NCI-H748 treated with DMSO at 0.1 percent for 48 hours (cell line): ENCODE data around the gene SS18.

ENCODE experiments used
- DNase-seq: peaks from one replicate; lab custom pipeline; 2025; lab: John Stamatoyannopoulos, UW

Gene SS18

DNA sequence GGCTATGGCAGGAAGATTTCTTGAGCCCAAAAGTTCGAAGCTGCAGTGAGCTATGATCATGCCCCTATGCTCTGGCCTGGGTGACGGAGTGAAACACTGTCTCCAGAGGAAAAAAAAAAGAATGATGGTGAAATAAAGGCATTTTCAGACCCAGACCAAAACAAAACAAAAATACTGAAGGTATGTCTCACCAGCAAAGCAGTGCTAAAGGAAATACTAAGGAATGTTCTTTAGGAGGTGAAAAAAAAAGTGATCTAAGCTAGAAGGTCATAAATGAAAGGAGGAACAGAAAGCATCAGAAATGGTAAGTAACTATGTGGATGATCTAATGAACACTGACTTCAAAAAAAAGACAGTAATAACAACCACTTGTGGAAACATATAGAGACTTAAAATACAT, 18.7 kb downstream of the SS18 start:
- DNase-seq, result no peak

DNA sequence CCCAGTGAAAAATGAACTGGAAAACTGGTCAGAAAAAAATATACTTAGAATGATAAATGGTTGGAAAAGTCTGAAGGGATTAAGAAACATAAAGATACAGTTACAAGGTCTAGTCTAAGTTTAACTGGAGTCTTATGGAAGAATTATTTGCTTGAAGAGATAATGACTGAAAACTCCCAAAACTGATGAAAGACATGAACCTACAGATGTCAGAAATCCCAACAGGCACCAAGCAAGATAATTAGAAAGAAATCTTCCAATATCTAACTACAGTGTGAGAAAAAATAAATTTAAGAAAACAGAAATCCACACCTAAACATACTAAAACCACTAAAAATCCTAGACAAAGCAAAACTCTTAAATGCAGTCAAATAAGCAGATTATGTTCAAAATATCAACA, 19.4 kb downstream of the SS18 start:
- DNase-seq, result no peak

DNA sequence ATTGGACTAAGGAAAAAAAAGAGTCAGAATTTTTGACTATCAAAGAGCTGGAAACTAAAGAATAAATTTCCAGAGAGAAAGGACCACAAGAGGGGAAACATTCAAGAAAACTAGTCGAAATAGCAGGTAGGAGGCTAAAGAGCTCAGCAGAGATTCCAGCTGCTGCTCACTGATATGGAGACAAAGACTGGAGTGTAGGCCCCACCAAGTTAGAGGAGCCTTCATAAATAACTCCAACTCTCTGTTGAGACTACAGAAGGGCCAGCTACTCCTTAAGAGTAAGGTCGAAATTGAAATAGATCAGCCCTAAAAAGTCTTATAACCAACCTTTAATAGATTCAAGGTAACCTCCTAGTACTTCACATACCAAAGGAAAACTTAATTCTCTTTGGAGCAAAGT, 31.1 kb downstream of the SS18 start:
- no peak for DNase-seq

DNA sequence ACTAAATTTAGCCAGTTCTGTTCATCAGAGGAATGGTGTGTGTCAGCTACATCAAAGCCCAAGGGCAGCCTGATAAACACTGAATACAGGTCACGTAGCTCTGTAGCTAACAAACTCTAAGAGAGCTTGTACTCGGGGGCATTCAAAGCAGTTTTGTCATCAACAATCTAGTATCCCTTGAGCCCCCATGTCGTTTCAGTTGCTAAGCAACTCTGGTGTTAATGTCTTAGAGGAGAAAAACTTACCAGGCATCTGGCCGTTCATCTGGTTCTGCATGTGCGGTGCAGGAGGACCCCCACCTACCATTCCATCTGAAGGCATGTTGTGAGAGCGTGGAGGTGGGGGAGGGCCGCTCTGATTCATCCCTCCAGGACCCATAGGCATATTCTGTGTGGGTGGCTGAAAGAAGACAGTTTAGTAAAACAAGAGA, 33.1 kb downstream of the SS18 start:
- DNase-seq, result no peak

DNA sequence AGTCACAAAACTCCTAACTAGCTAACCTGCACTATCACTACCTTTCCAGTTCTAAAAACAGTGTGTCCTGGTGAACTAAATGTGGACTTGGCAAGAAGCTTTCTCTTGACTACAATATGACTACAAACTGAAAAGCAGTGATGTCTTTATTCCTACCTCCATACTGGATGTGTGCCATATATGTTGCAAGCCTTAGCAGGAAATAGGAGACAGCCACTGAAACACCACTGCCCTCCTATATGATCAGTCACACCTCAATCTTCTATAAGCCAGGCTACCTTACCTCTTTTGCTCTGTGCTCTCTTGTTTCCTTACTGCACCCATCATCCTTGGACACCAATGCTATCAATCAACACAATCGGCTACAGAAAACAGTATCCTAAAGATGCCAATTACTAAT, 34.1 kb downstream of the SS18 start:
- DNase-seq, result no peak

DNA sequence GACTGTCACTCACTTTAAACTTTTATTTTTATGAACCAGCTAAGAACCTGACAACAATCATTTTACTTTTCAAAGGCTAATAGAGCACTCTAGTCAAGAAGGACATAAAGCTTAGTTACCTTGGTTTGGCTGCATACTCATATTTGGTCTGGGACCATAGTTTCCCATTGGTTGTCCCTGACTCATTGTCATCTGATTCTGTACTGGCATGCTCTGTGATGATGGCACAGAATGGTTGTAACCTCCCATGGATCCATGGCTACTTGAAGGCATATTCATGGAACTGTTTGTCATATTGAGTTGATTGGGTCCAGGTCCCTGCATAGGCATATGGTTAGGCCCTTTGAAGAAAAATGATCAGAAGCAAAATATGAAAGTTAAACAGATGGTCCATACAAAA, 37.9 kb downstream of the SS18 start:
- no peak for DNase-seq

DNA sequence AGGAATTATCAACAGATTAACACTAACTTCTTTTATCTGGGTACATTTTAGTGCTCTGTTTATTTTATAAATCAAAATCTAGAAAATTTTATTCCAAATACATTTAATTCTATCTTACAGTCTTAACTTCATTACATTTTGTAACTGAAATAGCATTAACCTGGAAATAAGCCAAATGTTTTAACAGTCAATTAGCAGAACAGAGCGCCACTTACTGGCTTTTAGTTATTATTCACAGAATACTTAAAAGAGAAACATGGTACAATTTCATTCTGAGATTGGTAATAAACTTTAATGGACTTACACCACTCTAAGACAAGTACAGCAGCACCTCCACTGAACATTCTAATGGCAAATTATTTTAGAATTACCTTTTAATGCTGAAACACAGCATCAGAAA, 38.6 kb downstream of the SS18 start:
- no peak for DNase-seq

DNA sequence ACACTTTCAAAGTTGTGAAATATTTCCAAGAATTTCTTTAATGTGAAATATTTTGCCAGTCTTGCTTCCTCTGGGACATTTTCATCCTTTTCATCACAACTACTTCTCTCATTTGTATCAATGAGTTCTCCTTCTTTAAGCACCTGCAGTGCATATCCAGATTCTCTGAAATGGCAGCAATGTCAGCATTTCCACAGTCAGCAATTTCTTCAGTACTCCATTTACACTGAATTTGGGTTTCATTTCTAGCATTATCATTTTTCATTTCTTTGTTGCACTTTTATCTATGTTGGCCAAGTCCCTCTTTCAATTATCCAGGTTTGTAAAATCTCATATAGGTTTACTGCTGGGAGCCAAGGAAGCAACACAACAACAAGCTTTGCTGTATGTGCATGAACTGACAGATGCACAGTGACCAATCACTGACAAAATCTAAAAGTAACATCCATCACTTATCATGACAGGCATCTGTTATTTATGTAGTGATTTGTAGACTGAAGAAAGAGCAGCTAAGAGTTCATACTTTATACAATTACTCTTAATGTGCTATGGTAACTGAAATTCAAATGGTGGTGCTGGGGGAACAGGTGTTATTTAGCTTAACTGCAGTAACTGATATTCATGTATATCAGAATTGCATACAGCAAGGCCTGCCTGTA, 43.9 kb downstream of the SS18 start:
- DNase-seq, result no peak

DNA sequence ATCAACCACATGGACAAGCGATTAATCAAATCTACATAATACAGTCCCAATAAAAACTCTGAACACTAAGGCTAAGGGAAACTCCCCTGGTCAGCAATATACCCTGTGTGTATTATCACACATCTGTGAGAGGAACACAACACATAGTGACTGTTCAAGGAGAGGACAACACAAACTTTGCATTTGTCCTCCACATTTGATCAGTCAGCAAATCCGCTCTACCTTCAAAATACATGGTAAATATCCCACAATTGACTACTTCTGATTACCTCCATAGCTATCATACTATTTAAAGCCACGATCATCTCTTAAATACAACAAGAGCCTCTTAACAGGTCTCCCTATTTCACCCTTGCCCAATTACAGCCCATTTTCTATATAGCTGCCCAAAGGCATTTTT, 45.6 kb downstream of the SS18 start:
- DNase-seq, result no peak

DNA sequence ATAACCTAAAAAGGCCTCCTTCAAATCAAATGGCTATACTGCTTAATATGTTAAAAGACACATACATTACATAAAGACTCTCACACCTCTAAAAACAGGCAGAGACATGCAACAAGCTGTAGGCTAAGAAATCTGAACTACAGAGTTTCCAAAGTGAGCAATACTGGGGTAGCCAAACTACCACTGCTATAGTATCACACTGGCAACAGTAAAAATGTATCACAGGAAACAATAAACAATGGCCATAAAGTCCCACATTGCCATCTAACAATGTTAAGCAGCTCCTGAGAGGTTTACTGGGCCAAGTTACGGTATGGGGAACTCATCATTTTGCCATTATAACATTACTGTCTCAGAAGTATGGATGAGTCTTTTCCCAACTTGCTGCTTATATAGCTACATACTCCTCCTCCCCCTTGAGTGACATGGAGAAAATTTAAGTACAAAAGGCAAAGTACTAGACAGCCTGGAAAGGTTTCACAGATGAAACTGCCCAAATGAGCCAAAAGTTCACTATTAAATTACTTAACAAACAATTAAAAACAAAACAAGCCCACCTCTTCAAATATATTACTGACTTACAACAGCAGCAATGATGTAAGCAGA, 50.3 kb downstream of the SS18 start:
- DNase-seq, result no peak

DNA sequence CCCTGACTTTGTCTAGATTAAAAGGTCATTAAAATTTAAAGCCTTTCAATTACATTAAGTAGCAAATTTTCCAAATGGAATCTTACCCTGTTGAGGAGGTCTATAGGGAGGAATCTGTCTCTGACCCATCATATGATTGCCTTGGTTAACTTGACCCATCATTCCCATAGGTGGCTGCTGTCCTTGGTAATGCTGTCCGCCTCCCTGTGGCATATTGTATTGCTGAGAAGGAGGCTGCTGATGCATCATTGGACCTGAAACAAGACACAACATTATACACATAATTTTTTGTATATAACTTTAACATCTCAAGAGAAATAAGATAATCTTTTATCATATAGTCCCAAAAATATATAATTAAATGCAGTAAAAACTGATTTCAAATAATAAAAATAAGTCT, 51.2 kb downstream of the SS18 start:
- DNase-seq, result no peak

DNA sequence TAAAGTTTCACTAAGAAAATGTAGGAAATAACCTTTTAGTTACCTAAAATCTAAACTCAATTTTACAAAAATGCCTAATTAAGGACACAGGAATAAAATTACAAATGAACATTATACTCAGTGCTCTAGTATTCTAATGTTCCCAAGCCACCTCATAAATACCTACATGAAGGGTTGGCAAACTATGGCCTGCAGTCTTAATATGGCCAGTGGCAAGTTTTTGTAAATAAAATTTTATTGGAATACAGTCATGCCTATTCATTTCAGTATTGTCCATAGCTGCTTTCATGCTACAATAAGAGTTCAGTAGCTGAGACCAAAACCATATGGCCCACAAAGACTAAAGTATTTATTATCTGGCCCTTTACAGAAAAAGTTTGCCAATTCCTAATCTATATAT, 53.8 kb downstream of the SS18 start:
- DNase-seq, result no peak

DNA sequence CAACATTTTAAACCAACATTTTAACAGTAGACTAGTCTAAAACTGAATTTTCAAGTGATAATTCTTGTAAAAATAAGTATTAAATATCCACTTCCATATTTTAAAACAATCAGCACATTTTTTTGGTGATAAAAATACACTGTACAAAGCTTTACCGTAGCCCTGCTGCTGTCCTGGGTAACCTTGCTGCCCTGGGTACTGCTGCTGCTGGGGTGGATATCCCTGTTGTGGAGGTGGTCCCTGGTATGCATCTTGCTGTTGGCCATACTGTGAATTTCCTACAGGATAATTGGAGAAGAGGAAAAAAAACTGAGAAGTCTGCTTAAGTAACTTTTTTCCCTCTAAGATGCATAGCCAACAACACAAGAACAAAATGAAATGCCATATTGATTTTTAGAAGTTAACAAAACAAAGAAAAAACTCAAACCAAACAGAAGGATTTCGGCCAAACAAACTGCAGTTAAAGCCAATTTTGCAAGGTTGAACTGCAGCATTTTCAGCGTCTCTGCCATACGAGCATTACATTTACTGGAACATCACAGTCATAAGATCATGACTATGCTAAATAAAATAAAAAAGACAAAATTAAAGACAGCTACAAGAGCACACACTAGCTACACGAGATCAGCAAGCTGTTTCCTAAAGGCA, 55.4 kb downstream of the SS18 start:
- DNase-seq, result no peak

DNA sequence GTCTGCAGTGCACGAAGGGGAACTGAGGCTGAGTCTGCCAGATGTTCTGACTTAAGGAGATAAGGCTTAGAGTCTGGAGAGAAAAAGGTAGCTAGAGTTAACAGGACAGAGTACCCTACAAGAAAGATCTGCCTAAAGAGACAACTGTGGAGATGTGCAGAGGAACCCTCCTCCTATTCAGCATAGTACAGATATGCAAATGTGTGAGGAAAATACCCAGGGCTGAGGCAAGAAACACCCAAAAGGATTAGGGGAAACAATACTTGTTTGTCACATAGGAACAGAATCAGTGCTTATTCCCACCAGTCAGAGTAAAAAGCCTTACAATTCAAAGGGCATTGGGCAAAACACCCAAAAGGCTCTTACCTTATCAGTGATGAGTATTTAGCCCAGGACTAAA, 67.8 kb downstream of the SS18 start:
- DNase-seq, result no peak

DNA sequence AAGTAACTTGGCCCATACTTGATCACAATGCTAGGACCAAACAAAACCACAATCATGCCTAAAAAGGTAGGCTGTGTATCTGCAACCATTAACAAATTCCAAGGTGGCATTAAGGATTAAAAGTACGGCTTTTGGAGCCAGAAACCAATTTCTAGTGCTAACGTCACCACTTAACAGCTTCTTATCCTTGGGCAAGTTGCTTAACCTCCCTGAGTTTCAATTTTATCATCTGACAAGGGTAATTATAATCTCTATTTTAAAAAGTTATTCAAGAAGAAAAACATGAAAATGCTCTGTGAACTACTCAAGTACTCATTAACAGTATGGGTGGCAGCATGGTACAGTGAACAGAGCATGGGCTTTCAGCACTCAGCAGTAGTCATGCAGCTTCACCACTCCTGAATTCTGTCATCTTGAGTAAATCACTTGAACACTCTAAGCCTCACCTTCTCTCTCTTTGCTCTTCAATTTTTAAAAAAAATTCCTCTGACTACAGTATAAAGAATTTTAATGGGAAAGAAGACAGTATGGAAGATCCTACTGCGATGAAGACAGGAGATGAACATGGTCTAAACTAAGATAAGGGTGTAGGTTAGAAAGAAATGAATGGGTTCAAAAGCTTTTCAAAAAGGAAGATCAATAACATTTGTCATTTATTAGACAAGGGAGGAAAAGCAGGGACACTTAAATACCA, 69.2 kb downstream of the SS18 start:
- no peak for DNase-seq

DNA sequence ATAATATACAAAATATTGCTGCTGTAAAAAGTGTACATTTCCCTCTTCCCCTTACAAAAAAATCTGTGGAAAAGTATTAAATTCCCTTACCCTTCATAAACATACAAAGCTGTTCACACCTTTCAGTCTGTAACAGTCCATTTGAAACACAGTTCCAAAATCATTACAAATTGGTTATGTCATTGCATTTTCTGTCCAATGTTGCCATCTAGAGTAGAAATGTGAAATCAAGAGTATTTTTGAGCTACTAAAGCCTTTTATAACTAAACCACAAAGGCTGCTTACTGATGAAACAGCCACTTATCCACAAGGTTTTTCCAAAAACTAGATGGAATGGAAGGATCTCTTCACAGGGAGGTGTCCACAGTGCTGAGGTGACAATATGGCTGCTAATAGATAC, 72.5 kb downstream of the SS18 start:
- no peak for DNase-seq

DNA sequence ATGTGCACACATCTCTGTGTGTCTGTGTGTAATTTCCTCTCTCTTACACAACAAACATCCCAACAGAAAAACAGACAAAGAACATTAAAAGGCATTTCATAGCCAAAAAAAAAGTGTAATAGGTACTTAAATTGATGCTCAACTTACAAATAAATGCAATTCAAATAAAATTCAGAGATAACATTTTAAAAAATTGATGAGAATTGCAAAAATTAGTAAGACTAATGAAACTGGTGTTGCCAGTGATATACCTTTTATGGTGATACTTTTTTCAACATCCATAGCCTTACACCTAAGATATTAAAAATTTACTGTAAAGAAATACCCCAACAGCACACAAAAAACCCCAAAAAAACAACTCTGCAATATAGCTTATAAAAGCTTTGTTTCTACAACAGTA, 76.0 kb downstream of the SS18 start:
- DNase-seq, result no peak

DNA sequence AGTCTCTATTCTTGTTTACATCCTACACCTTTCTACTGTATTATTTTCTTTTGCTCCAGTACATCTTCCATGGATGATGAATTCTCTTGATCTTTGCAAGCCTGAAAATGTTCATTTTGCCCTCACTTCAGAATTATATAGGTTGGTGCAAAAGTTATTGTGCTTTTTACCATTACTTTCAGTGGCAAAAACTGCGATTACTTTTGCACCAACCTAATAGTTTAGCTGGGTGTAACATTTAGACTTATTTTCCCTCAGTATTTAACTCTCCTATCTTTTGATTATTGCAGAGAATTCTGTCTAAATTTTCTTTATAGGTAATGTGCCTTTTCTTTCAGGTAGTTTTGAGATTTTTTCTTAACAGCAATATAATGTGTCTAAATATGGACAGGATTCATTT, 81.8 kb downstream of the SS18 start:
- no peak for DNase-seq

DNA sequence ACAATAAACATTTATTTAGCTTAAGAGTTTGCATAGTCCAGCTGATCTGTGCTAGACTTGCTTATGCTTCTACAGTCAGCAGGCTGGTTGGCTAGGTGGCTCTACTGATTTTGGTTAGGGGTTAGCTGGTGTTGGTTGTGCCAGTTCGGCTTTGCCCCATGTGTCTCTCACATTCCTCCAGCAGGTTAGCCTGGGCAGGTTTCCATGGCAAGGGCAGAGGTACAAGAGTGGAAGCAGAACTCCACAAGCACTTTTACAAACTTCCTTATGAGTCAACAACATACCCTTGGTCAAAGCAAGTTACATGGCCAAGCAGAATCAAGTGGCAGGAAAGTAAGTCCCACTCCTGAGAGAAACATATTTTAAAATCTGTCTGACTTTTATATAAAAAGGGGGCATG, 82.3 kb downstream of the SS18 start:
- DNase-seq, result no peak

DNA sequence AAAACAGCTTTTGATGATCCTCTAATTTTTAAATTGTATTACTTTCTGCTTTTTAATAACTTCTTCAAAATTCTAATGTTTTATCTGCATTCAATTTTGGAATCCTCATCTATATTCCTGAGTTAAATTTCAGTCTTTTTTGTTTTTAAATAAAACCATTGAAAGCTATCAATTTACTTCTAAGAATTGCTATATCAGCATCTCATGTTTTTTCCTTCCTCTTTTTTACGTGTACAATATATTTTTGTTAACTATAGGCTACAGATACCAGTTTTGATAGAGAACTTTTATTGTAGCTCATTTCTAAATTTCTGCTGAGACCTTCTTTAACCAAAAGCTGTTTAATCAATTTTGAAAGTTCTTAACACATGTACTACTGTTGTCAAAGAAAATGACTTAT, 84.5 kb downstream of the SS18 start:
- DNase-seq, result no peak

DNA sequence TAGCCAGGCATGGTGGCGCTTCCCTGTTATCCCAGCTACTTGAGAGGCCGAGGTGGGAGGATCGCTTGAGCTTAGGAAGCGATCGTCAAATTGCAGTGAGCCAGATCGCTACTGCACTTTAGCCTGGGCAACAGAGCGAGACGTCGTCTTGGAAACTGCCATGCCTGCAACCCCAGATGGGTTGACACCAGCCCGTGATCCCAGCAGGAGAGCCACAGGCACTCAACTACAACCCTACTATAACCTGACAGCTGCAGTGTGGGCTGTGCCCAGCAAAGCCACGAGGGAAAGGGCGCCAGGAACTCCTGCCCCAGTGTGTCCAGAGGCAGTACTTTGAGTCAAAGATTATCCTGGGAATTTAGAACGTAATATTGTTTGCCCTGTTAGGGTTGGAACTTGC, 85.6 kb downstream of the SS18 start:
- DNase-seq, result no peak

DNA sequence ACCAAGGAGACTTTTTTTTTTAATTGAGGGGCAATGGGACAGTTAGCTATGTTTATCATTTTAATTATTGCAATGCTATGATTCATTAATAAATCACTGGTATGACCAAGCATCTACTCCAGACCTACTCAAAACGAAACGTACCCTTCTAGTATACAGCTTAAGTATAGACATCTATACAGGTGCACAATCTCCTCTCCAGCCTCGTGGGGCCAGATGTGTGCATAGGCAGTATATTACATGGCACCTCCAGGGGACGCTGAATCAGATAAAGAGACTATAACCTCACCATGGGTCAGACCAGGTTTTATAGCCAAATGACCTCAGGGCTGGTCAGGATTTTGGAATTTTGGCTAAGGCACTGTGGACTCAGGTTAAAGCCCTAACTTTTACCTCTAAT, 86.6 kb downstream of the SS18 start:
- no peak for DNase-seq

DNA sequence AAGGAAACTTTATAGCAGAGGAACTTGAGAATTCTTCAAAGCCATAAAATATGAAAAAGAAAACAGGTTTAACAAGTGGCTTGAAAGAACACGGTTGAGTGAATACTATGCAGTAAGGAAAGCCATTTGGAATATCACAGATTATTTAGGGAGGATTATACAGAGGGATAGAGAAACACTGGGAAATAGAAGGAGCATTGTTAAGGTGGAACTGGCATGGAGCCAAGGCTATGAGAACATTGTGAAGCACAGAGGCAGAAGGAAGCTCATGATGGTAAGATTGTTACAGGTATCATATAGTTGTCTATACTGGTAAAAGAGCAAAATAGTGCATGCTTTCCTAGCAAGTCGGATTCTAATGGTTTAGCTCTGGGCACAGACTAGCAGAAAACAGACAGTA, 87.1 kb downstream of the SS18 start:
- DNase-seq, result peak; percentile 19
